AG20443 (cell line): ENCODE measurements around the gene ZNF593OS.

ENCODE experiments used
- DNase-seq: peaks from one replicate; pipeline ENCODE4 v3.0.0; 2012; ENCODE audit warnings: low spot score, mixed read lengths

Gene ZNF593OS

GRCh38 chr1:26126321-26127084 lies 45.1 kb downstream of the ZNF593OS start:
- DNase-seq, result no peak

GRCh38 chr1:26125946-26126320 lies 45.7 kb downstream of the ZNF593OS start:
- no peak for DNase-seq

- no peak for DNase-seq
Measured at GRCh38 chr1:26125382-26125781, 46.2 kb downstream of the ZNF593OS start.

GRCh38 chr1:26124418-26125331 lies 47.0 kb downstream of the ZNF593OS start:
- no peak for DNase-seq

GRCh38 chr1:26122988-26123973 lies 48.4 kb downstream of the ZNF593OS start:
- DNase-seq, result peak; percentile 59

- DNase-seq, result no peak
Measured at GRCh38 chr1:26121854-26122773, 49.5 kb downstream of the ZNF593OS start.

- DNase-seq, result no peak
Measured at GRCh38 chr1:26119892-26120608, 51.6 kb downstream of the ZNF593OS start.
